Measurements from ENCODE around the gene ANAPC7. TPM values are rescaled to one million over a fixed set of nuclear protein-coding genes. Genes with fewer than 3 reads are reported as not detected.
"Not testable (repeated sequence)": the region's sequence is repeated elsewhere in the genome, so short reads cannot be mapped to it uniquely, and the experiment has no call there.

Gene ANAPC7
- total RNA-seq, 1 experiment from 2014 or later: 91.1 TPM

DNA sequence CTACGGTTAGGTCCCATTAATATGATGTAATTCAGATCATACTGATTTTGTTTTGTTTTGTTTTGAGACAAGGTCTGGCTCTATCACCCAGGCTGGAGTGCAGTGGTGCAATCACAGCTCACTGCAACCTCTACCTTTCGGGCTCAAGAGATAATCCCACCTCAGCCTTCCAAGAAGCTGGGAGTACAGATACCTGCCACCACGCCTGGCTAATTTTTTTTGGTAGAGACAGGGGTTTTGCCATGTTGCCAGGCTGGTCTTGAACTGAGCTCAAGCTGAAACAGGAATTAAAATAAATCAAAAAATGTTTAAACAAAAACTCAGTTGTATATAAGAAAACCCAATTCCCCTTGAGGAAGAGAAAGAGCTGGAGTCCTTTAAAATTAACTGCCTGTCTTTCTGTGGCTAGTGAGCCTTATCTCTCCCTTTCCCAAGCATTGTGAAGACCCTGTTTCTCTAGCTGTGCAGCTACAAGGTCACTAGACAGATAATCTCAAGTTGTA lies 17.7 kb upstream of the ANAPC7 start:
- Histone ChIP-seq H4K91ac (ENCODE audit: insufficient read length, low read depth, low read length) (no peak overlapping the region), H3K14ac (ENCODE audit: insufficient read depth, low read length) (no peak overlapping the region), H2BK20ac (ENCODE audit: low read depth, low read length, poor library complexity, severe bottlenecking) (no peak overlapping the region), H3T11ph (ENCODE audit: low read length) (no peak overlapping the region), H2AFZ (ENCODE audit: low read length) (no peak overlapping the region), H4K20me1 (ENCODE audit: control insufficient read depth, insufficient read depth, insufficient read length) (no peaks in the 10 kb centered on the region), H3K18ac (ENCODE audit: insufficient read length, low read depth, low read length) (no peak overlapping the region), H2BK120ac (ENCODE audit: low read depth, low read length, poor library complexity, severe bottlenecking) (no peak overlapping the region), H3K23ac (ENCODE audit: insufficient read length, low read depth, low read length) (no peak overlapping the region), H3K4me1 (ENCODE audit: insufficient read depth, low read length) (peaks cover 6% of the 10 kb centered on the region; the same call in 1 of the 2 replicates), H3K9me3 (ENCODE audit: control insufficient read depth, low read depth, low read length) (no peaks in the 10 kb centered on the region), H4K5ac (ENCODE audit: insufficient read length, low read depth, low read length) (no peak overlapping the region), H3K4me2 (ENCODE audit: insufficient read depth, insufficient read length, low read length) (no peak overlapping the region), H2BK15ac (ENCODE audit: low read depth, low read length) (no peak overlapping the region), H2AK5ac (ENCODE audit: insufficient read length, low read length) (no peak overlapping the region), H3K4ac (ENCODE audit: low read depth, low read length) (no peak overlapping the region), H2BK5ac (ENCODE audit: insufficient read length, low read length) (no peak overlapping the region), H3K9ac (ENCODE audit: extremely low read depth, insufficient read length, low read length) (no peak overlapping the region), H3K27me3 (ENCODE audit: insufficient read depth, low read length) (no peaks in the 10 kb centered on the region), H3K56ac (ENCODE audit: insufficient read length, low read depth, low read length) (no peak overlapping the region), H3K79me2 (ENCODE audit: insufficient read depth, low read length) (no peaks in the 10 kb centered on the region), H3K23me2 (ENCODE audit: insufficient read length, low read depth, low read length, poor library complexity, severe bottlenecking) (no peaks in the 10 kb centered on the region), H2BK12ac (ENCODE audit: insufficient read length, low read depth, low read length) (no peak overlapping the region), H4K8ac (replicated peaks; ENCODE audit: insufficient read length, low read depth, low read length) (no peak overlapping the region), H3K79me1 (ENCODE audit: insufficient read depth, low read depth, low read length, poor library complexity, severe bottlenecking) (no peaks in the 10 kb centered on the region), H3K27ac (ENCODE audit: insufficient read length, low read depth, low read length) (no peak overlapping the region)
- WGBS (ENCODE audit: extremely low coverage, insufficient read length, low lambda C conversion rate): no CpG with 5 or more reads among the region's 3 CpGs
- no peaks in the 10 kb centered on the region for H3K9me3 Mint-ChIP-seq
- no peak overlapping the region for H3K4me3 Mint-ChIP-seq
- TF ChIP-seq, protein P1, sequence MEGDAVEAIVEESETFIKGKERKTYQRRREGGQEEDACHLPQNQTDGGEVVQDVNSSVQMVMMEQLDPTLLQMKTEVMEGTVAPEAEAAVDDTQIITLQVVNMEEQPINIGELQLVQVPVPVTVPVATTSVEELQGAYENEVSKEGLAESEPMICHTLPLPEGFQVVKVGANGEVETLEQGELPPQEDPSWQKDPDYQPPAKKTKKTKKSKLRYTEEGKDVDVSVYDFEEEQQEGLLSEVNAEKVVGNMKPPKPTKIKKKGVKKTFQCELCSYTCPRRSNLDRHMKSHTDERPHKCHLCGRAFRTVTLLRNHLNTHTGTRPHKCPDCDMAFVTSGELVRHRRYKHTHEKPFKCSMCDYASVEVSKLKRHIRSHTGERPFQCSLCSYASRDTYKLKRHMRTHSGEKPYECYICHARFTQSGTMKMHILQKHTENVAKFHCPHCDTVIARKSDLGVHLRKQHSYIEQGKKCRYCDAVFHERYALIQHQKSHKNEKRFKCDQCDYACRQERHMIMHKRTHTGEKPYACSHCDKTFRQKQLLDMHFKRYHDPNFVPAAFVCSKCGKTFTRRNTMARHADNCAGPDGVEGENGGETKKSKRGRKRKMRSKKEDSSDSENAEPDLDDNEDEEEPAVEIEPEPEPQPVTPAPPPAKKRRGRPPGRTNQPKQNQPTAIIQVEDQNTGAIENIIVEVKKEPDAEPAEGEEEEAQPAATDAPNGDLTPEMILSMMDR (conservative IDR thresholded peaks at IDR 0.05): no peak
- H3K36me3 Mint-ChIP-seq (ENCODE audit: insufficient read depth in 1 of 3, low read depth in 3 of 3): no peaks in the 10 kb centered on the region
- peaks cover 6 to 12% of the 10 kb centered on the region in 2 experiments for H3K4me1 Mint-ChIP-seq
- DNase-seq: no peak
- H3K27ac Mint-ChIP-seq: no peak overlapping the region
- no peaks in the 10 kb centered on the region for H3K27me3 Mint-ChIP-seq (ENCODE audit: low read depth)

DNA sequence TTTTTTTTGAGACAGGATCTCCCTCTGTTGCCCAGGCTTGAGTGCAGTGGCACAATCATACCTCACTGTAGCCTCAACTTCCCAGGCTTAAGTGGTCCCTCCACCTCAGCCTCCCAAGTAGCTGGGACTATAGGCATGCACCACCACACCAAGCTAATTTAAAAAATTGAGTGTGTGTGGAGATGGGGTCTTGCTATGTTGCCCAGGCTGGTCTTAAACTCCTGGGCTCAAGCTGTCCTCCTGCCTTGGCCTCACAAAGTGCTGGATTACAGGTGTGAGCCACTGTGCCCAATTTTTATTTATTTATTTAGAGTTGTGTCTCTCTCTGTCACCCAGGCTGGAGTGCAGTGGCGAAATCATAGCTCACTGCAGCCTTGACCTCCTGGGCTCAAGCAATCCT lies 17.1 kb upstream of the ANAPC7 start:
- H2BK20ac ChIP-seq (ENCODE audit: low read depth, low read length, poor library complexity, severe bottlenecking); H2AK5ac ChIP-seq (ENCODE audit: insufficient read length, low read length); H4K8ac ChIP-seq (replicated peaks; ENCODE audit: insufficient read length, low read depth, low read length); H2BK5ac ChIP-seq (ENCODE audit: insufficient read length, low read length); H4K91ac ChIP-seq (ENCODE audit: insufficient read length, low read depth, low read length); H3K14ac ChIP-seq (ENCODE audit: insufficient read depth, low read length); H4K20me1 ChIP-seq (ENCODE audit: control insufficient read depth, insufficient read depth, insufficient read length); H3K27ac ChIP-seq (ENCODE audit: insufficient read length, low read depth, low read length); H3K4me1 ChIP-seq (ENCODE audit: insufficient read depth, low read length); H2BK15ac ChIP-seq (ENCODE audit: low read depth, low read length); H3K56ac ChIP-seq (ENCODE audit: insufficient read length, low read depth, low read length); DNase-seq; H3K4me2 ChIP-seq (ENCODE audit: insufficient read depth, insufficient read length, low read length); H2AFZ ChIP-seq (ENCODE audit: low read length); H3K36me3 Mint-ChIP-seq (ENCODE audit: insufficient read depth in 1 of 3, low read depth in 3 of 3); H3K4me3 Mint-ChIP-seq; H3K27ac Mint-ChIP-seq; H3K9me3 Mint-ChIP-seq; H3K79me1 ChIP-seq (ENCODE audit: insufficient read depth, low read depth, low read length, poor library complexity, severe bottlenecking); H3K23me2 ChIP-seq (ENCODE audit: insufficient read length, low read depth, low read length, poor library complexity, severe bottlenecking); H3T11ph ChIP-seq (ENCODE audit: low read length); H3K23ac ChIP-seq (ENCODE audit: insufficient read length, low read depth, low read length); H3K27me3 Mint-ChIP-seq (ENCODE audit: low read depth); H3K4ac ChIP-seq (ENCODE audit: low read depth, low read length); H2BK120ac ChIP-seq (ENCODE audit: low read depth, low read length, poor library complexity, severe bottlenecking); H2BK12ac ChIP-seq (ENCODE audit: insufficient read length, low read depth, low read length); H4K5ac ChIP-seq (ENCODE audit: insufficient read length, low read depth, low read length); H3K18ac ChIP-seq (ENCODE audit: insufficient read length, low read depth, low read length); H3K9ac ChIP-seq (ENCODE audit: extremely low read depth, insufficient read length, low read length); H3K79me2 ChIP-seq (ENCODE audit: insufficient read depth, low read length); H3K27me3 ChIP-seq (ENCODE audit: insufficient read depth, low read length); H3K9me3 ChIP-seq (ENCODE audit: control insufficient read depth, low read depth, low read length): not testable (repeated sequence)
- H3K4me1 Mint-ChIP-seq: peaks cover 6 to 12% of the 10 kb centered on the region in 2 experiments
- WGBS (ENCODE audit: extremely low coverage, insufficient read length, low lambda C conversion rate): no CpG with 5 or more reads among the region's 1 CpG
